Measurements from ENCODE around the gene SLC13A5.

SLC13A5 gene

GRCh38 chr17:6724009-6724408, 10.8 kb upstream of the SLC13A5 start:
- no peak overlapping the region for H3K4me3 ChIP-seq (ENCODE audit: control insufficient read depth, low read depth, low read length)
- TF ChIP-seq CTCF (IDR thresholded peaks at IDR 0.05; ENCODE audit: control insufficient read depth, insufficient read depth, low read depth, low read length, missing control alignments), result no peak
- DNase-seq (ENCODE audit: low read depth), result no peak

- DNase-seq (ENCODE audit: low read depth), result no peak
- H3K4me3 ChIP-seq (ENCODE audit: control insufficient read depth, low read depth, low read length), result no peak overlapping the region
- no peak for TF ChIP-seq CTCF (IDR thresholded peaks at IDR 0.05; ENCODE audit: control insufficient read depth, insufficient read depth, low read depth, low read length, missing control alignments)
Measured at GRCh38 chr17:6721744-6722143, 8.6 kb upstream of the SLC13A5 start.

- no peak for DNase-seq (ENCODE audit: low read depth)
- H3K4me3 ChIP-seq (ENCODE audit: control insufficient read depth, low read depth, low read length), result no peak overlapping the region
- no peak for TF ChIP-seq CTCF (IDR thresholded peaks at IDR 0.05; ENCODE audit: control insufficient read depth, insufficient read depth, low read depth, low read length, missing control alignments)
Measured at GRCh38 chr17:6716736-6717135, 3.6 kb upstream of the SLC13A5 start.

GRCh38 chr17:6714315-6714874, 1.2 kb upstream of the SLC13A5 start:
- H3K4me3 ChIP-seq (ENCODE audit: control insufficient read depth, low read depth, low read length), result no peak overlapping the region
- DNase-seq (ENCODE audit: low read depth), result no peak
- no peak for TF ChIP-seq CTCF (IDR thresholded peaks at IDR 0.05; ENCODE audit: control insufficient read depth, insufficient read depth, low read depth, low read length, missing control alignments)

- DNase-seq (ENCODE audit: low read depth), result no peak
- H3K4me3 ChIP-seq (ENCODE audit: control insufficient read depth, low read depth, low read length), result peak overlapping the region; percentile 10
- no peak for TF ChIP-seq CTCF (IDR thresholded peaks at IDR 0.05; ENCODE audit: control insufficient read depth, insufficient read depth, low read depth, low read length, missing control alignments)
Measured at GRCh38 chr17:6713918-6714271, 726 bp upstream of the SLC13A5 start.

GRCh38 chr17:6712854-6713129, 377 bp downstream of the SLC13A5 start:
- no peak for DNase-seq (ENCODE audit: low read depth)
- no peak for TF ChIP-seq CTCF (IDR thresholded peaks at IDR 0.05; ENCODE audit: control insufficient read depth, insufficient read depth, low read depth, low read length, missing control alignments)
- no peak overlapping the region for H3K4me3 ChIP-seq (ENCODE audit: control insufficient read depth, low read depth, low read length)
